Spinal cord (tissue), 10 donors: Measurements from ENCODE around the gene MAP1S. TPM values are rescaled to one million over a fixed set of nuclear protein-coding genes. Genes with fewer than 3 reads are reported as not detected.
"Not testable (repeated sequence)": the region's sequence is repeated elsewhere in the genome, so short reads cannot be mapped to it uniquely, and the experiment has no call there.

Experiments
- DNase-seq, 6 donors: peaks; one replicate each; pipeline versions ENCODE4 v3.0.0 to v3.0.0-alpha.2; 2013 to 2015; ENCODE audit warnings: low spot score in 6 of 6, low read depth in 4 of 6
- H3K27ac ChIP-seq: one replicate; pipeline ENCODE4 v1.5.1; 2013; ENCODE audit warnings: low read depth, low read length, control low read depth
- H3K27me3 ChIP-seq: one replicate; pipeline ENCODE4 v1.6.1; 2013; ENCODE audit warnings: low read length; ENCODE audit not compliant: control insufficient read depth, insufficient read depth
- H3K36me3 ChIP-seq: one replicate; pipeline ENCODE4 v1.6.1; 2013; ENCODE audit warnings: low read length; ENCODE audit not compliant: control insufficient read depth, insufficient read depth
- H3K4me1 ChIP-seq: one replicate; pipeline ENCODE4 v1.6.1; 2013; ENCODE audit warnings: low read length; ENCODE audit not compliant: control insufficient read depth, insufficient read depth
- H3K4me3 ChIP-seq: one replicate; pipeline ENCODE4 v1.5.1; 2013; ENCODE audit warnings: low read depth, low read length, control low read depth
- H3K9me3 ChIP-seq: one replicate; pipeline ENCODE4 v1.6.1; 2013; ENCODE audit warnings: low read length; ENCODE audit not compliant: control insufficient read depth, insufficient read depth
- WGBS: methylation state at CpG from one replicate; pipeline ENCODE4 v1.1.5; 2013; ENCODE audit warnings: missing lambda C conversion rate; ENCODE audit not compliant: insufficient coverage; 5-methylcytosine and 5-hydroxymethylcytosine counted together
- polyA plus RNA-seq, 2 donors: library from polyadenylated mRNA; unstranded; fragments of 120-200 nt; gene quantifications; one replicate each; pipeline ENCODE4 v1.2.1, GENCODE V29; 2013; ENCODE audit not compliant: insufficient read length in 2 of 2
- total RNA-seq, 2 donors: library from RNA; depleted of rRNA in 1 of 2; stranded (reverse); fragments of 120-200 nt in 1 of 2; fragments of >200 nt in 1 of 2; gene quantifications; one replicate each; pipeline versions ENCODE4 v1.2.3 to v1.2.4, GENCODE V29; 2013 to 2014
- donor health status: healthy.

MAP1S gene
- total and polyA plus RNA-seq, 4 donors = 16.6 to 64.4 (median 43.5) TPM

DNA sequence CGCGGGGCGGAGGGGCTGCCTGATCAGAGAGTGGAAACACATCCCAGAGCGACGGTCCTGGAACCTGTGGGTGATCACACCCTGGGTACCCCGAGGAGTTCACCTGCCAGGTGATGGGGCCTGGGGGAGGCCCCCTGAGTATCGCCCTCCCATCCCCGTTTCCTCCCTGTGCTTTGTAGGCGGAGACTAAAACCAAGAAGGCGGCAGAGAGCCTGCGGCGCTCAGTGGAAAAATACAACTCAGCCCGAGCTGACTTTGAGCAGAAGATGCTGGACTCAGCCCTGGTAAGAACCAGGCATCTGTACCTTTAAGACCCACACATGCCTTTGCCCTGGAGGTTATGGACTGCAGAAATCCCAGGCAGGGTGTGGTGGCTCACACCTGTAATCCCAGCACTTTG is 51.3 kb downstream of the MAP1S start:
- DNase-seq = no peak
- Histone ChIP-seq H3K27me3 (no peaks in the 10 kb centered on the region), H3K4me1 (peaks cover 5% of the 10 kb centered on the region), H3K27ac (no peak overlapping the region), H3K36me3 (peaks cover 73% of the 10 kb centered on the region), H3K4me3 (no peak overlapping the region), H3K9me3 (no peaks in the 10 kb centered on the region)
- 88% methylated on average over 13 of the region's 13 CpGs for WGBS

GRCh38 chr19:17772172-17772571 is 52.9 kb downstream of the MAP1S start:
- Histone ChIP-seq H3K9me3 (no peaks in the 10 kb centered on the region), H3K36me3 (peaks cover 78% of the 10 kb centered on the region), H3K27ac (no peak overlapping the region), H3K4me1 (no peaks in the 10 kb centered on the region), H3K4me3 (no peak overlapping the region), H3K27me3 (no peaks in the 10 kb centered on the region)
- DNase-seq = no peak
- WGBS = 86% methylated on average over 4 of the region's 4 CpGs

GRCh38 chr19:17775245-17775927 is 56.1 kb downstream of the MAP1S start:
- no peak overlapping the region for H3K27ac ChIP-seq
- H3K27me3 ChIP-seq = no peaks in the 10 kb centered on the region
- no peak overlapping the region for H3K4me3 ChIP-seq
- peaks cover 13% of the 10 kb centered on the region for H3K4me1 ChIP-seq
- H3K36me3 ChIP-seq = peaks cover 84% of the 10 kb centered on the region
- H3K9me3 ChIP-seq = no peaks in the 10 kb centered on the region
- 72% methylated on average over 14 of the region's 16 CpGs for WGBS
- no peak for DNase-seq

GRCh38 chr19:17775991-17776803 is 56.9 kb downstream of the MAP1S start:
- WGBS = 89% methylated on average over 21 of the region's 27 CpGs
- Histone ChIP-seq H3K4me1 (peaks cover 13% of the 10 kb centered on the region), H3K36me3 (peaks cover 85% of the 10 kb centered on the region), H3K9me3 (no peaks in the 10 kb centered on the region), H3K27ac (no peak overlapping the region), H3K27me3 (no peaks in the 10 kb centered on the region), H3K4me3 (no peak overlapping the region)
- no peak for DNase-seq

GRCh38 chr19:17777840-17778239 is 58.6 kb downstream of the MAP1S start:
- H3K36me3 ChIP-seq = peaks cover 85% of the 10 kb centered on the region
- 81% methylated on average over 10 of the region's 10 CpGs for WGBS

DNA sequence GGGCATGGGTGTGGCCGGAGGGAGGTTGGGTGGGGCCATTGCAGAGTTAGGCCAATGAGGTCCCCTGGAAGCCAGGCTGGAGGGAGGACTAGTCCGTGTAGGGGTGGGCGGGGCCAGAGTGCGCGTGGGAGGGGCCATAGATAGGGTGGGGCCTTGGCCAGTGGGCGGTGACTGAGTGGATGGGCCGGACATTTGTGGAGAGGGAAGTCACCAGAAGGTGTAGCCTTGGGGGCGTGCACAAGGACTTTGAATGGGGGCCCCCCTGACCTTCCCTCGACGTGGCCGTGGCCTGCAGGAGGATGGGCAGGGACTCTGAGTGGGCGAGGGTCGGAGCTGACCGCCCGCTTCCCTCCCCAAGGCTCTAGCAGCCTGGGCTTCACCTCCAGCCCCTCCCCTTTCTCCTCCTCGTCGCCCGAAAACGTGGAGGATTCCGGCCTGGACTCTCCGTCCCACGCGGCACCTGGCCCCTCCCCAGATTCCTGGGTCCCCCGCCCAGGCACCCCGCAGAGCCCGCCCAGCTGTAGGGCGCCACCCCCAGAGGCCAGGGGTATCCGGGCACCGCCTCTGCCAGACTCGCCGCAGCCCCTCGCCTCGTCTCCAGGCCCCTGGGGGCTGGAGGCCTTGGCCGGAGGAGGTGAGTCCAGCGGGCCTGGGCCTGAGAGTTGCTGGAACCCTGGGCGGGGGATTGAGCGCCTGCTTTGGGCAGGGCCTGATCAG is 59.1 kb downstream of the MAP1S start:
- WGBS = 20% methylated on average over 37 of the region's 37 CpGs
- DNase-seq = no peak
- H3K9me3 ChIP-seq = no peaks in the 10 kb centered on the region
- no peak overlapping the region for H3K27ac ChIP-seq
- H3K4me1 ChIP-seq = peaks cover 13% of the 10 kb centered on the region
- no peaks in the 10 kb centered on the region for H3K27me3 ChIP-seq
- peaks cover 86% of the 10 kb centered on the region for H3K36me3 ChIP-seq
- H3K4me3 ChIP-seq = no peak overlapping the region

More at GRCh38 chr19:17777840-17778239, 58.6 kb downstream of the MAP1S start:
- not testable (repeated sequence) for H3K4me3 ChIP-seq, H3K9me3 ChIP-seq, H3K27me3 ChIP-seq, H3K27ac ChIP-seq, DNase-seq
- H3K4me1 ChIP-seq = peaks cover 13% of the 10 kb centered on the region

- H3K27ac ChIP-seq = no peak overlapping the region
- DNase-seq = peak in 2 of 6 donors; percentile 71 to 75
- H3K4me3 ChIP-seq = no peak overlapping the region
These were observed 60.0 kb downstream of the MAP1S start for GRCh38 chr19:17778968-17779929.

GRCh38 chr19:17780781-17781180 is 61.5 kb downstream of the MAP1S start:
- no peak for DNase-seq
- peaks cover 85% of the 10 kb centered on the region for H3K36me3 ChIP-seq
- H3K27me3 ChIP-seq = no peaks in the 10 kb centered on the region
- no peaks in the 10 kb centered on the region for H3K9me3 ChIP-seq
- peaks cover 19% of the 10 kb centered on the region for H3K4me1 ChIP-seq
- WGBS = 100% methylated on average over 1 of the region's 2 CpGs
- no peak overlapping the region for H3K4me3 ChIP-seq
- H3K27ac ChIP-seq = no peak overlapping the region

More at GRCh38 chr19:17778968-17779929, 60.0 kb downstream of the MAP1S start:
- H3K27me3 ChIP-seq = no peaks in the 10 kb centered on the region
- H3K9me3 ChIP-seq = no peaks in the 10 kb centered on the region
- peaks cover 88% of the 10 kb centered on the region for H3K36me3 ChIP-seq
- 32% methylated on average over 25 of the region's 25 CpGs for whole genome bisulfite sequencing
- peaks cover 17% of the 10 kb centered on the region for H3K4me1 ChIP-seq

DNA sequence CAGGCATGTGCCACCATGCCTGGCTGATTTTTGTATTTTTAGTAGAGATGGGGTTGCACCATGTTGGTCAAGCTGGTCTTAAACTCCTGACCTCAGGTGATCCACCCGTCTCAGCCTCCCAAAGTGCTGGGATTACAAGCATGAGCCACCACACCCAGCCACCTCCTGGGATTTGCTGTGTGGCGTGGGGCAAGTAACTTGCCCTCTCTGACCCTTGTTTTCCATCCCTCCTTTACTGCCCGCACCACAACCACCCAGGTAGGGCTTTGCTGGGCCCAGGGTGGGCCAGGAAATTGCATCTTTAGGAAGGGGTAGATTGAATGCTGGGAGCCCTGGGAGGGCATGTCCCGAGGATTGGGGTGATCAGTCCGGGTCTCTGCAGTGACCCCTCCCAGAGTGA is 64.4 kb downstream of the MAP1S start:
- Histone ChIP-seq H3K36me3 (peaks cover 86% of the 10 kb centered on the region), H3K4me1 (peaks cover 14% of the 10 kb centered on the region)
- not testable (repeated sequence) for DNase-seq, H3K27me3 ChIP-seq, H3K9me3 ChIP-seq, H3K4me3 ChIP-seq, H3K27ac ChIP-seq
- WGBS = 95% methylated on average over 4 of the region's 5 CpGs
